GM12878 (cell line): ENCODE measurements around the gene CENPS. TPM values are rescaled to one million over a fixed set of nuclear protein-coding genes. Genes with fewer than 3 reads are reported as not detected.

Source experiments
- MYB ChIP-seq: fragments of 150-350 bp; IDR thresholded peaks from 2 replicates; pipeline ENCODE4 v1.6.1; 2014; ENCODE audit warnings: mild to moderate bottlenecking, low read depth, low read length, borderline replicate concordance
- POLR2A ChIP-seq: IDR thresholded peaks from 2 replicates; pipeline ENCODE4 v1.6.1; 2011; ENCODE audit warnings: low read depth, mild to moderate bottlenecking, low read length
- RBBP5 ChIP-seq: fragments of 200-600 bp; sonication (generic); conservative IDR thresholded peaks from 2 replicates; pipeline ENCODE4 v1.6.1; 2016
- SIN3A ChIP-seq: IDR thresholded peaks from 2 replicates; pipeline ENCODE4 v1.6.1; 2012; ENCODE audit warnings: low read depth, low read length, improper control_type of control experiment
- TAF1 ChIP-seq: IDR thresholded peaks from 2 replicates; pipeline ENCODE4 v1.6.1; 2011; ENCODE audit warnings: mild to moderate bottlenecking, low read depth, low read length, borderline replicate concordance
- TCF3 ChIP-seq: IDR thresholded peaks from 2 replicates; pipeline ENCODE4 v1.6.1; 2012; ENCODE audit warnings: low read depth, mild to moderate bottlenecking, low read length, borderline replicate concordance; ENCODE audit not compliant: insufficient read depth
- ZNF622 ChIP-seq: fragments of 450-650 bp; IDR thresholded peaks from 2 replicates; pipeline ENCODE4 v1.6.1; 2017; ENCODE audit warnings: mild to moderate bottlenecking, inconsistent platforms
- polyA plus RNA-seq, 11 experiments: library from polyadenylated mRNA; depleted of rRNA in 4 of 11; unstranded in 6 of 11; stranded (reverse) in 5 of 11; fragments of >200 nt; fragmentation: Nextera tagmentation in 4 of 11; fragmentation: Illumina TruSeq in 1 of 11; extraction: Ambion mirVana in 4 of 11; extraction: Trizol in 1 of 11; gene quantifications; 1 replicate in 1 of 11; 2 replicates in 10 of 11; pipeline versions ENCODE4 v1.2.1 to v1.2.3, GENCODE V29; 2011 to 2016; ENCODE audit warnings: inconsistent platforms in 2 of 11, missing spikeins in 2 of 11, low read depth in 1 of 11
- total RNA-seq, 4 experiments: library from RNA; depleted of rRNA in 3 of 4; stranded (reverse); fragments of >200 nt in 3 of 4; fragmentation: Illumina TruSeq in 1 of 4; extraction: Trizol in 1 of 4; gene quantifications; 2 replicates each; pipeline versions ENCODE4 v1.2.1 to v1.2.3, GENCODE V29; 2013 to 2021
- TF ChIP-seq, protein P1 (sequence below): fragments of 450-650 bp; IDR thresholded peaks from 2 replicates; pipeline ENCODE4 v1.6.1; 2017; ENCODE audit warnings: mild to moderate bottlenecking
- TF ChIP-seq, protein P2 (sequence below): fragments of 450-650 bp; IDR thresholded peaks from 2 replicates; pipeline ENCODE4 v1.6.1; 2017; ENCODE audit warnings: mild to moderate bottlenecking, moderate library complexity
- TF ChIP-seq, protein P3 (sequence below): fragments of 450-650 bp; IDR thresholded peaks from 2 replicates; pipeline ENCODE4 v1.6.1; 2014; ENCODE audit warnings: mild to moderate bottlenecking
- TF ChIP-seq, protein P4 (sequence below): IDR thresholded peaks from 2 replicates; pipeline ENCODE4 v1.6.1; 2011; ENCODE audit warnings: mild to moderate bottlenecking, low read depth, low read length, moderate library complexity; ENCODE audit not compliant: insufficient replicate concordance
- TF ChIP-seq, protein P5 (sequence below): fragments of 450-650 bp; IDR thresholded peaks from 2 replicates; pipeline ENCODE4 v1.6.1; 2016; ENCODE audit warnings: mild to moderate bottlenecking
- TF ChIP-seq, protein P6 (sequence below): fragments of 450-650 bp; IDR thresholded peaks from 2 replicates; pipeline ENCODE4 v1.6.1; 2017; ENCODE audit warnings: mild to moderate bottlenecking, low read depth, inconsistent platforms; ENCODE audit not compliant: poor library complexity, severe bottlenecking

The CENPS gene
- total and polyA plus RNA-seq, 10 of the 15 experiments (the other 5 are each of a cell fraction or from before 2014, with no cell fraction given): 9.4 to 51.7 (median 16.7) TPM

DNA sequence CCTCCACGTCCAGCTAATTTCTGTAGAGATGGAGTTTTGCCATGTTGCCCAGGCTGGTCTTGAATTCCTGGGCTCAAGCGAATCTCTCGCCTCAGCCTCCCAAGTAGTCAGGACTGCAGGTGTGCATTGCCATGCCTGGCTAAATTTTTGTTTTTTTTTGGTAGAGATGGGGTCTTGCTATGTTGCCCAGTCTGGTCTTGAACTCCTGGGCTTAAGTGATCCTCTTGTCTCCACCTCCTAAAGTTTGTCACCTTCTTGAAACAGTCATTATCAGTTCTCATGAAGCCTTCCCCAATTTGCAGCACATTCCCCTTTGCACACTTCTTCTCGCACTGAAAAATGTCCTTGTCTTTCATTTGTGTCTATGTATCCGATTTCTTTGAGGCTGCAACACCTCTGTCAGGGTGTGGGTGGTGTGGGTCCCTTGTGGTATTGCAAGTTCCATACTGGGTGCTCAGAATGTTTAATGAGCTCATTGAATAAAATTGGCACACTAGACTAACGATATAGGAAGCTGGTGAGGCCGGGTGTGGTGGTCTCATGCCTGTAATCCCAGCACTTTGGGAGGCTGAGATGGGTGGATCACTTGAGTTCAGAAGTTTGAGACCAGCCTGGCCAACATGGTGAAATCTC, 16.7 kb downstream of the CENPS start (continued):
- TF ChIP-seq, protein P1, sequence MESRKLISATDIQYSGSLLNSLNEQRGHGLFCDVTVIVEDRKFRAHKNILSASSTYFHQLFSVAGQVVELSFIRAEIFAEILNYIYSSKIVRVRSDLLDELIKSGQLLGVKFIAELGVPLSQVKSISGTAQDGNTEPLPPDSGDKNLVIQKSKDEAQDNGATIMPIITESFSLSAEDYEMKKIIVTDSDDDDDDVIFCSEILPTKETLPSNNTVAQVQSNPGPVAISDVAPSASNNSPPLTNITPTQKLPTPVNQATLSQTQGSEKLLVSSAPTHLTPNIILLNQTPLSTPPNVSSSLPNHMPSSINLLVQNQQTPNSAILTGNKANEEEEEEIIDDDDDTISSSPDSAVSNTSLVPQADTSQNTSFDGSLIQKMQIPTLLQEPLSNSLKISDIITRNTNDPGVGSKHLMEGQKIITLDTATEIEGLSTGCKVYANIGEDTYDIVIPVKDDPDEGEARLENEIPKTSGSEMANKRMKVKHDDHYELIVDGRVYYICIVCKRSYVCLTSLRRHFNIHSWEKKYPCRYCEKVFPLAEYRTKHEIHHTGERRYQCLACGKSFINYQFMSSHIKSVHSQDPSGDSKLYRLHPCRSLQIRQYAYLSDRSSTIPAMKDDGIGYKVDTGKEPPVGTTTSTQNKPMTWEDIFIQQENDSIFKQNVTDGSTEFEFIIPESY: no peak
- TF ChIP-seq, protein P2, sequence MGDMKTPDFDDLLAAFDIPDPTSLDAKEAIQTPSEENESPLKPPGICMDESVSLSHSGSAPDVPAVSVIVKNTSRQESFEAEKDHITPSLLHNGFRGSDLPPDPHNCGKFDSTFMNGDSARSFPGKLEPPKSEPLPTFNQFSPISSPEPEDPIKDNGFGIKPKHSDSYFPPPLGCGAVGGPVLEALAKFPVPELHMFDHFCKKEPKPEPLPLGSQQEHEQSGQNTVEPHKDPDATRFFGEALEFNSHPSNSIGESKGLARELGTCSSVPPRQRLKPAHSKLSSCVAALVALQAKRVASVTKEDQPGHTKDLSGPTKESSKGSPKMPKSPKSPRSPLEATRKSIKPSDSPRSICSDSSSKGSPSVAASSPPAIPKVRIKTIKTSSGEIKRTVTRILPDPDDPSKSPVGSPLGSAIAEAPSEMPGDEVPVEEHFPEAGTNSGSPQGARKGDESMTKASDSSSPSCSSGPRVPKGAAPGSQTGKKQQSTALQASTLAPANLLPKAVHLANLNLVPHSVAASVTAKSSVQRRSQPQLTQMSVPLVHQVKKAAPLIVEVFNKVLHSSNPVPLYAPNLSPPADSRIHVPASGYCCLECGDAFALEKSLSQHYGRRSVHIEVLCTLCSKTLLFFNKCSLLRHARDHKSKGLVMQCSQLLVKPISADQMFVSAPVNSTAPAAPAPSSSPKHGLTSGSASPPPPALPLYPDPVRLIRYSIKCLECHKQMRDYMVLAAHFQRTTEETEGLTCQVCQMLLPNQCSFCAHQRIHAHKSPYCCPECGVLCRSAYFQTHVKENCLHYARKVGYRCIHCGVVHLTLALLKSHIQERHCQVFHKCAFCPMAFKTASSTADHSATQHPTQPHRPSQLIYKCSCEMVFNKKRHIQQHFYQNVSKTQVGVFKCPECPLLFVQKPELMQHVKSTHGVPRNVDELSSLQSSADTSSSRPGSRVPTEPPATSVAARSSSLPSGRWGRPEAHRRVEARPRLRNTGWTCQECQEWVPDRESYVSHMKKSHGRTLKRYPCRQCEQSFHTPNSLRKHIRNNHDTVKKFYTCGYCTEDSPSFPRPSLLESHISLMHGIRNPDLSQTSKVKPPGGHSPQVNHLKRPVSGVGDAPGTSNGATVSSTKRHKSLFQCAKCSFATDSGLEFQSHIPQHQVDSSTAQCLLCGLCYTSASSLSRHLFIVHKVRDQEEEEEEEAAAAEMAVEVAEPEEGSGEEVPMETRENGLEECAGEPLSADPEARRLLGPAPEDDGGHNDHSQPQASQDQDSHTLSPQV: no peak
- no peak for TF ChIP-seq SIN3A
- TF ChIP-seq, protein P3, sequence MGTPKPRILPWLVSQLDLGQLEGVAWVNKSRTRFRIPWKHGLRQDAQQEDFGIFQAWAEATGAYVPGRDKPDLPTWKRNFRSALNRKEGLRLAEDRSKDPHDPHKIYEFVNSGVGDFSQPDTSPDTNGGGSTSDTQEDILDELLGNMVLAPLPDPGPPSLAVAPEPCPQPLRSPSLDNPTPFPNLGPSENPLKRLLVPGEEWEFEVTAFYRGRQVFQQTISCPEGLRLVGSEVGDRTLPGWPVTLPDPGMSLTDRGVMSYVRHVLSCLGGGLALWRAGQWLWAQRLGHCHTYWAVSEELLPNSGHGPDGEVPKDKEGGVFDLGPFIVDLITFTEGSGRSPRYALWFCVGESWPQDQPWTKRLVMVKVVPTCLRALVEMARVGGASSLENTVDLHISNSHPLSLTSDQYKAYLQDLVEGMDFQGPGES: no peak
- TF ChIP-seq TAF1: no peak
- TF ChIP-seq MYB: no peak
- TF ChIP-seq RBBP5: no peak
- TF ChIP-seq, protein P4, sequence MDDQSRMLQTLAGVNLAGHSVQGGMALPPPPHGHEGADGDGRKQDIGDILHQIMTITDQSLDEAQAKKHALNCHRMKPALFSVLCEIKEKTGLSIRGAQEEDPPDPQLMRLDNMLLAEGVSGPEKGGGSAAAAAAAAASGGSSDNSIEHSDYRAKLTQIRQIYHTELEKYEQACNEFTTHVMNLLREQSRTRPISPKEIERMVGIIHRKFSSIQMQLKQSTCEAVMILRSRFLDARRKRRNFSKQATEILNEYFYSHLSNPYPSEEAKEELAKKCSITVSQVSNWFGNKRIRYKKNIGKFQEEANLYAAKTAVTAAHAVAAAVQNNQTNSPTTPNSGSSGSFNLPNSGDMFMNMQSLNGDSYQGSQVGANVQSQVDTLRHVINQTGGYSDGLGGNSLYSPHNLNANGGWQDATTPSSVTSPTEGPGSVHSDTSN: no peak
- TF ChIP-seq, protein P5, sequence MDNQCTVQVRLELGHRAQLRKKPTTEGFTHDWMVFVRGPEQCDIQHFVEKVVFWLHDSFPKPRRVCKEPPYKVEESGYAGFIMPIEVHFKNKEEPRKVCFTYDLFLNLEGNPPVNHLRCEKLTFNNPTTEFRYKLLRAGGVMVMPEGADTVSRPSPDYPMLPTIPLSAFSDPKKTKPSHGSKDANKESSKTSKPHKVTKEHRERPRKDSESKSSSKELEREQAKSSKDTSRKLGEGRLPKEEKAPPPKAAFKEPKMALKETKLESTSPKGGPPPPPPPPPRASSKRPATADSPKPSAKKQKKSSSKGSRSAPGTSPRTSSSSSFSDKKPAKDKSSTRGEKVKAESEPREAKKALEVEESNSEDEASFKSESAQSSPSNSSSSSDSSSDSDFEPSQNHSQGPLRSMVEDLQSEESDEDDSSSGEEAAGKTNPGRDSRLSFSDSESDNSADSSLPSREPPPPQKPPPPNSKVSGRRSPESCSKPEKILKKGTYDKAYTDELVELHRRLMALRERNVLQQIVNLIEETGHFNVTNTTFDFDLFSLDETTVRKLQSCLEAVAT: no peak
- TF ChIP-seq, protein P6, sequence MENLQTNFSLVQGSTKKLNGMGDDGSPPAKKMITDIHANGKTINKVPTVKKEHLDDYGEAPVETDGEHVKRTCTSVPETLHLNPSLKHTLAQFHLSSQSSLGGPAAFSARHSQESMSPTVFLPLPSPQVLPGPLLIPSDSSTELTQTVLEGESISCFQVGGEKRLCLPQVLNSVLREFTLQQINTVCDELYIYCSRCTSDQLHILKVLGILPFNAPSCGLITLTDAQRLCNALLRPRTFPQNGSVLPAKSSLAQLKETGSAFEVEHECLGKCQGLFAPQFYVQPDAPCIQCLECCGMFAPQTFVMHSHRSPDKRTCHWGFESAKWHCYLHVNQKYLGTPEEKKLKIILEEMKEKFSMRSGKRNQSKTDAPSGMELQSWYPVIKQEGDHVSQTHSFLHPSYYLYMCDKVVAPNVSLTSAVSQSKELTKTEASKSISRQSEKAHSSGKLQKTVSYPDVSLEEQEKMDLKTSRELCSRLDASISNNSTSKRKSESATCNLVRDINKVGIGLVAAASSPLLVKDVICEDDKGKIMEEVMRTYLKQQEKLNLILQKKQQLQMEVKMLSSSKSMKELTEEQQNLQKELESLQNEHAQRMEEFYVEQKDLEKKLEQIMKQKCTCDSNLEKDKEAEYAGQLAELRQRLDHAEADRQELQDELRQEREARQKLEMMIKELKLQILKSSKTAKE: no peak
- no peak for TF ChIP-seq ZNF622
- TF ChIP-seq POLR2A: no peak
- TF ChIP-seq TCF3: no peak
